A172 (cell line): ENCODE results near the gene LIMS2. TPM values are rescaled to one million over a fixed set of nuclear protein-coding genes. Genes with fewer than 3 reads are reported as not detected.

Experiments used
- DNase-seq: peaks from one replicate; pipeline ENCODE4 v3.0.0-alpha.2; 2015; ENCODE audit warnings: low spot score
- total RNA-seq: library from RNA; depleted of rRNA; stranded (reverse); fragments of >200 nt; shearing (Covaris generic); gene quantifications from 2 replicates; pipeline ENCODE4 v1.2.3, GENCODE V29; 2014

The LIMS2 gene
- total RNA-seq, 1 experiment from 2014 or later = 13.8 TPM

DNA sequence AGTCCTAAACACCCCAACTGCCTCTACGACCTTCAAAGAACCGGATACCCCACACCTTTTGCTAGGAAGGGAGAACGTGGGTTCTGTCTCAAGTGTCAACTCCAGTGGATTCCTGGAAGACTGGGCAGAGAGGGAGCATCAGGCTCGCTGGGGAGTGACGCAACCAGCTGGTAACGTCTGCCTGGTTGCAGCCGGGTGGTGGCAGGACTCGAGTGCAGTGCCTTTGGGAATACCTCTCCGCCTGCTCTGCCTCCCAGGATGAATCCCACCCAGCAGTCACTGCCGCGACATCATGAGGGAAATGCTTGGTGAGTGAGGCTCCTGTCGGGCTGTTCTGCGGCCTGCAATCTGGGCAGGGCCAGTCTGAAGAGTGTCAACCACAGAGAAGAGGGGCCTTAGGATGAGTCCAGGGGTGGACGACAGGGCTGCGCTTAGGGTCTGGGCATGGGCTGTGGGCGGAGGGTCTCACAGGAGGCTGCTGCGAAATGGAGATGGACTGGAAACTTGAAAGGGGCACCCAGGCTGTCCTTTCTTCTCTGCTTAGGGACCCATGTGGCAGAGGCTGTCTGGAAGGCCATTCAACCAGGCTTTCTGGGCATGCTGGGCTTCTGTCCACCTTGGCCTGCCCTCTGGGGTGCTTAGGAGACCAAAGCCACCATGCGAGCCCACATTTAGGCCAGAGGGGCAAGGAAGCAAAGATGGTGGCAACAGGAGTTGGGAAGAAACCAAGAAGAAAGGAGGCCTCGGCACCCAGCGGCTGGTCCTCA is 16.5 kb downstream of the LIMS2 start:
- no peak for DNase-seq

DNA sequence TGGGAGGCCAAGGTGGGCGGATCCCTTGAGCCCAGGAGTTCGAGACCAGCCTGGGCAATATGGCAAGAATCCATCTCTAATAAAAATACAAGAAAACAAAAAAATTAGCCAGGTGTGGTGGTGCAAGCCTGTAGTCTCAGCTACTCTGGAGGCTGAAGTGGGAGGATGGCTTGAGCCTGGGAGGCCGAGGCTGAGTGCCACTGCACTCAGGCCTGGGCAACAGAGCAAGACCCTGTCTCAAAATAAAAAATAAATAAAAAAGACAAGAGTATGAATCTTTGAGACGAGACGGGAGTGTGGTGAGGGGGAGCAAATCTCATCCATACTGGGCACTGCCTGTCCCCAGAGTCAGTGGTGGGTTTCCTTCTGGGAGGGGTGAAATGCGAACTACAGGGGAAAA is 17.2 kb downstream of the LIMS2 start:
- no peak for DNase-seq

DNA sequence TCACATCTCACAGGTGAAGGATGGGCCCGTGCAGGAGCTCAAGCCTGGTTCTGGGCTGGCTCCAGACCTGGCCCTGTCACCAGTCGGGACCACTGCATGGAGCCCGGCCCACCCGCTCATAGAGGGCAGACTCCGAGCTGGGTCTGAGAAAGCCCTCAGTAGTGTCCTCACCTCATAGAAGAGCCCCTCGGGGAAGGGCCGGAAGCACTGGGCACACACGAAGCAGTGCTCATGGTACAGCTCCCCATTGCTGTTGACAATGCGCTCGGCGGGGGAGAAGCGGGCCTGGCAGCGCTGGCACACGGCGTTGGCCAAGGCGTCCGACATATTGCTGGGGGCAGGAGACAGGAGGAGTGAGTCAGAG is 18.1 kb downstream of the LIMS2 start:
- no peak for DNase-seq

DNA sequence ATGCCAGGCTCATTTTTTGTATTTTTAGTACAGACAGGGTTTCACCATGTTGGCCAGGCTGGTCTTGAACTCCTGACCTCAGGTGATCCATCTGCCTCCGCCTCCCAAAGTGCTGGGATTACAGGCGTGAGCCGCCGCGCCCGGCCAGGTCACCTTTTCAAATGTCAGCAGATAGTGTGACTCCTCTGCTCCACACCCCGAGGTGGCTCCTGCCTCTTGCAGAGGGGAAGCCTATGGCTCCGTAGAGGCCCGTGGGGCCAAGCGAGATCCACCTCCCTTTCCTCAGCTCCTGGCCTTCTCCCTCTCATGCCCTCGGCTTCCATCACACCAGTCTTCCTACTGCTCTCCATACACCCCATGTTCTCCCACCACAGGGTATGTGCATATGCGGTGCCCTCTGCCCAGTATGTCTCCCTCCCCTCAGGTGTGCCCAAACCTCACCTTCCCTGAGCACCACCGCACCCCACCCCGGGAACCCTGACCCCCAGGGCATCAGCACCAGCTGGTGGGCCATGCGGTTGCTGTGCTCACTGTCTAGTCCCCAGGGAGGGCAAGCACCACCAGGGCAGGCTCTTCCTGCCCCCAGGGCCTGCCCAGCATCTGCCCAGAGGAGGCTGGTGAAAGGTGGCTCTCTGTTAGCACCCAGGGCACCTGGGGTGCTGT is 18.6 kb downstream of the LIMS2 start:
- no peak for DNase-seq

DNA sequence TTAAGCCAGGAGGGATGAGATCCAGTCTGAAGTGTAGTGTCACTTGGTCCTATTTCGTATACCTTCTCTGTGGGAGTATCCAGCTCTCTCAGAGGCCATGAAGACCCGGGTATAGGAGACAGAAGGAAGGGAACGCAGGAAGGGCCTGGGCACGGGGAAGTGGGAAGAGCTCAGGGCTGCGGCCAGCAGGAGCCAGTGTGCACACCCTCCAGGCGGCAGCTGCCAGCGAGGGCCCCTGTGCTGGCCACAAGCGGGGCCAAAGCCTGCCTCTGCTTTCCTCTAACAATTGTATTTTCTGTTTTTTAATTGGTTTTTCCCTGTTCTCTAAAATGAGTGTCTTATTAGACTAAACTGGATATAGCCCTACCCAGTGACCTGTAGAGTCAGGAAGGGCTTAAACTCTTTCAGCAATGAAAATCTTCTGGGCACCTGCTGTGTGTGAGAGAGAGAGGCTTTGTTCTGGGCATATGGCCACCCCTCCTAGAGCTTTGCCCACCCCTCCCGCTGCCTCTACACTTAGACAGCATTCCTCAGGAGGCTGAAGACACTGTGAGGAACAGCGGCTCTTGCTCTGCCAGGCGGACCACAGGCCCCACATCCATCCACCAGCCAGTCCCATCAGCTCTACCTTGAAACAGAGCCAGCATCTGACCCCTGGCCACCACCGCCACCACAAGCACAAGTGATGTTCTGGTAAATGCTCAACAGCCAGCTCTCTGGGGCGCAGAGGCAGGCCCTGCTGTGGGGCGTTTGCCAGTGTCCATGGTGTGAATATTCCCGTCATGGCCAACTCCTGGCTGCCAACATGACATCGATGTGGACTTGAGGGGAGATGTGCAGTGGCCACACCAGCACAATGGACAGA is 19.9 kb downstream of the LIMS2 start:
- no peak for DNase-seq

DNA sequence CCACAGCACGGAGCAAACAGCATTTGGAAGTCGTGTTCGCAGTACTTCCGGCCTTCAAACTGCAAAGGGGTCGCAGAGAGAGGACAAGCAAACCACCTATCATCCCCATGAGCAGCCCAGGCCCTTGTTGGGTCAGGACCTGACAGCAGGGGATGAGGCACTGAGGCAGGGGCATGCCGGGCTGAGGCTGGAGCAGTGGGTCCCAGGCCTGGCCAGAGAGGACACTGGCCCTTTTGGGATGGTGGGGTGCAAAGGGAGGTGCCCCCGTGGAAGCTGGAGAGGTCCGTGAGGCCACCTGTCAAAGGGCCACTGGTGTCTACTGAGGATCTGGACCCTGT is 20.5 kb downstream of the LIMS2 start:
- DNase-seq = no peak

DNA sequence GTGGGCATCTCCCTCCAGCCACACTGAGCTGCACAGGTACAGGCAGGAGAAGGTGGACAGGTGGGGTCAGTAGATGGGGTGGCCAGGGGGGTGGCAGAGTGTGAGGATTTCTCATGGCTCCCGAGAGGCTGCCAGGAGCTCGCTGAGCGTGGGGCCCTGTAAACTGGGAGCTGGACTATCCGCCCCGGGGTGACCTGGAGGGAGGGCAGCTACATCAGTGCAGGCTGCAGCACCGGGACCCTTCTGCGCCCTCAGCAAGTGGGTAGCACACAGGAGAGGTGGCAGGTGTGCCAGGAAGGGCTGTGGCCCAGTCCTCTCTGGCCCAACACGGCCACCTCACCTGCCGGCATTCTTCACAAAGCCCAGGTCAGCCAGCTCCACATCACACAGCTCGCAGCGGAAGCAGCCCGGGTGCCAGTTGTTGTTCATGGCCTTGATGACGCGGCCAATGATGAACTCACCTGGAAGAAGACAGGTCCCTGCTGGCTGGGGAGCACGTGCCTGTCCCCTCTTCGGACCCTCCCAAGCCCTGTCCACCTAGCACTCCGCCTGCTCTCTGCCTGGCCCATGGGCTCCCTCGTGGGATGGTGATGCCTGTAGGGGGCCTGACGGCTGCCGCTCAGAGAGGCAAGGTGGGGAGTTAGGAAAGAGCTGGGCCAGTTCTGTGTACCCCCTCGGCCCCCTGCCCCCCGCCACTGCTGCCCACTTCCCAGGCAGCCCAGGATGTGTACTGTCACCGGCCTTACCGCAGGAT is 21.1 kb downstream of the LIMS2 start:
- DNase-seq = no peak

DNA sequence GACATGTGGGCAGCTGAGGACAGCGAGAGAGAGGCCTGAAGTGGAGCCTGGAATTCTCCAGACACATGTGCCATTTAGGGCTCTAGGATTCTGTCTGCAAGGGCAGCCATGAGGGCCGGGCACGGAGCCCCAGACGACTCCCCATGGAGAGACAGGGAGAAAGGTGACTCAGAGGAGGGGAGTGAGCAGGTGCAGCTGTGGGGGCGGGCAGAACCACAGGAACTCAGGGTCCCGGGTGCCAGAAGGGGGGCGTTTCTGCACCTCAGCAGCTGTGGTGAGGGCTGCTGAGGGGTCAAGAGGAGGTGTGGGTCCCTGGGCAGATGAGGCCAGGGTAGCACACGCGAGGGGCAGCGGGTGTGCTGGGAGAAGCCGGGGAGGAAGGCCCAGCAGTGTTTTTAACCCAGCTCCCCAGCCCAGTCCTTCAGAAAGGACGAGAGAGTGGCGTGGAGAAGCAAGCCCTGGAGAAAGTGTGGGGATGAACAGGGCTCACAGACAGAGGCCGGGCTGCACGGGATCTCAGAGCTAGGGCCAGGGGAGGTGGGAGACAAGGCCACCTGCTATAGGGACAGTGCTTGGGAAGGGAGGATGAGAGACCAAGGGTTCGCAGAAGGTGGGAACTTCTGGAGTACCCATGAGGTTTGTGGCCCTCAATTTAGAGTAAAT is 21.8 kb downstream of the LIMS2 start:
- no peak for DNase-seq

DNA sequence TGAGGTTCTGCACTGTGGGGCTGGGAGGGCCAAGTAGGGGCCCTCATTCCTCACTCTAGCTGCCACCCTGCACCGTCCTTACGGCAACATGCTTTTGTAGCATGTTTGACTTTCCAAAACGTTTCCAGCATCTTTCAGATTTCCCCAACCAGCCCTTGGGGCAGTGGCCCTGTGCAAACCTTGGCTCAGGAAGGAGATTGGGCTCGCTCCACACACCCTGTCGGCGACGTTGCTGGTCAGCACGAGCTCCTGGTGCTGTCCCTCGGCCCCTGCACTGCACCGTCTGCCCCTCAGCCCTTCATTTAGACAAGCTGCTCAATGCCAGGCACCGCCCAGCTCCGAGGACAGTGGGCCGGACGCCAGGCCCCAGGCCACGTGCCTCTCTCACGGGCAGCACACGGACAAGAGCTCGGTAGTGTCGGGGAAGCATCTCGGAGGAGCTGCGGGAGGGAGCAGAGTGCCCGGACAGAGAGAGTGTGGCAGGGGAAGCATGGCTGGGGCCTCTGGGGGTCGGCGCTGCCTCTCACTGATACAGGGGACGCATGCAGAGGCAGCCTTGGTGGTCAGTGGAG is 22.5 kb downstream of the LIMS2 start:
- DNase-seq = no peak

DNA sequence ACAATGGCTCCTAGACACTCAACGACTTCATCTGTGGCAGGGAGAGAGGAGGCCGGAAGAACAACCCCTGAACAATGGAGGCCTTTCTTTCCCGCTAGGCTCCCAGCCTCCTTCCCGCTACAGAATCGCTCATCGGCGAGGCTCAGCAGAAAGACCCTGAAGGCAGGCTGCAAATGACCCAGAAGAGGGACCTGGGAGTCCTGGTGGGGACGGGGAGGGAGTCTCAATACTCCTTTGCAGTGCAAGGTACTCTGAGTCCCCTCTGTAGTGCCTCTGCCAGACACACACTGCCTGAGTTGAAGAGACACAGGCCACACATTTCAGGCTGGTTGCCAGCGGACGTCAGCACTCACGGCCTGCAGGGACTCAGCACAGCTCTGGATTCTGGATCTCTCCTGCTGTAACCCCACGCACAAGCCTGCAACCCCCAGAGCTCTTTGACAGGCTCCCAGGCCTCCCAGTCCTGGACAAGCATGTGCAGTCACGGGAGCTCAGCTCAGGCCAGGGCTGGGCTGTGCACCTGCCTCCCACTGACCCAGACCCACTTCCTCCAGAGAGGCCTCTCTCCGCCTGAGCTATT is 23.3 kb downstream of the LIMS2 start:
- DNase-seq = no peak

DNA sequence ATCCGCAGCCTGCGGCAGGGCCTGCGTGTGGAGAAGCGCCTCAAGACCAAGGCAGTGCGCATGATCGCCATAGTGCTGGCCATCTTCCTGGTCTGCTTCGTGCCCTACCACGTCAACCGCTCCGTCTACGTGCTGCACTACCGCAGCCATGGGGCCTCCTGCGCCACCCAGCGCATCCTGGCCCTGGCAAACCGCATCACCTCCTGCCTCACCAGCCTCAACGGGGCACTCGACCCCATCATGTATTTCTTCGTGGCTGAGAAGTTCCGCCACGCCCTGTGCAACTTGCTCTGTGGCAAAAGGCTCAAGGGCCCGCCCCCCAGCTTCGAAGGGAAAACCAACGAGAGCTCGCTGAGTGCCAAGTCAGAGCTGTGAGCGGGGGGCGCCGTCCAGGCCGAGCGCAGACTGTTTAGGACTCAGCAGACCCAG is 23.9 kb downstream of the LIMS2 start:
- no peak for DNase-seq

DNA sequence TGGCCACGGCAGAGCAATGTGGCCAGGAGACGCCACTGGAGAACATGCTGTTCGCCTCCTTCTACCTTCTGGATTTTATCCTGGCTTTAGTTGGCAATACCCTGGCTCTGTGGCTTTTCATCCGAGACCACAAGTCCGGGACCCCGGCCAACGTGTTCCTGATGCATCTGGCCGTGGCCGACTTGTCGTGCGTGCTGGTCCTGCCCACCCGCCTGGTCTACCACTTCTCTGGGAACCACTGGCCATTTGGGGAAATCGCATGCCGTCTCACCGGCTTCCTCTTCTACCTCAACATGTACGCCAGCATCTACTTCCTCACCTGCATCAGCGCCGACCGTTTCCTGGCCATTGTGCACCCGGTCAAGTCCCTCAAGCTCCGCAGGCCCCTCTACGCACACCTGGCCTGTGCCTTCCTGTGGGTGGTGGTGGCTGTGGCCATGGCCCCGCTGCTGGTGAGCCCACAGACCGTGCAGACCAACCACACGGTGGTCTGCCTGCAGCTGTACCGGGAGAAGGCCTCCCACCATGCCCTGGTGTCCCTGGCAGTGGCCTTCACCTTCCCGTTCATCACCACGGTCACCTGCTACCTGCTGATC is 24.4 kb downstream of the LIMS2 start:
- no peak for DNase-seq

DNA sequence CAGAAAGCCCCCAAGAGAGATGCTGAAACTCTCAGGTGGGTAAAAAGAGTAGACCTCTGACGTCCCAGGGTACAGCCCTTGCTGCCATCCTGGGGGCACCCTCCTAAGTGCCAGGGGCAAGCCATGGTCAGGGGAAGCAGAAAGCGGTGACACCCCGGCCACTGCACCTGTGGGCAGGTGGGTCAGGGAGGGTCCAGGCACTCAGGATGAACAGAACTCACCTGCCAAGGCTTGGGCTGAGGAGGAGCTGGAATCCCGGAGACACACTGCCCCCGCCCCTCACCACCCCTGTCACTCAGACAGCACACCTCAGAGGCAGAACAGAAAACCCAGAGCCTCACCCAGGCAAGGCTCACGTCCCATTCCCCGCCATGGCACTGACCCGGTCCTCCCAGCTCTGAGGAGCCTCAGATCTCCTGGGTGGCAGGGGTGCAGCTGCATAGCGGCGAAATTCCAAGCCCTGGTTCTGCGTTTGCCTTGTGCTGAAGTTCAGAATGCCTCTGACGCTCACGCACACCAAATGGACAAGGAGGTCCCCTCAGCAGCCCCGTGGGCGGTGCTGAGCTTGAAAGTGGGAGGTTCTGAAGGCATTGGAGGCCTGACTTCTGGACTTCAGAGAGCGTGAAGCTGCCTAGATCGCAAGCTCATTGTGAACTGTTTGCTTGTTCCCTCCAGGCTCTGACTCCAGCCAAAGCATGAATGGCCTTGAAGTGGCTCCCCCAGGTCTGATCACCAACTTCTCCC is 25.1 kb downstream of the LIMS2 start:
- DNase-seq = no peak

DNA sequence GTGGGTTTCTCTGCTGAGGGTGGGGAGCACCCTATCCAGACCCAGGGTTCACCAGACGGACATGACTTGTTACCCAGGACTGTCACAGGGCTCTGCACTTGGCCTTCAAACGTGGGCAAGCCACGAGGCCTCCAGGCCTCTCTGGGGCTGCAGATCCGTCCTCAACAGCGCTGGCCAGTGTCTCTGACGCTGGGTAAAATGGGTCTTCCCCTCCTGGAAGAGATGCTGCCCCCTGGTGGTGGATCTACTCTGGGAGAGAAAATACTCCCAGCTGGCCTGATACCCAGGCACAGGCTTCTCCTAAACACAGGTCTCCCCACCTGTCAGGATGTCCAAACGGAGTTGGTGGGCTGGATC is 25.7 kb downstream of the LIMS2 start:
- DNase-seq = peak; percentile 84

DNA sequence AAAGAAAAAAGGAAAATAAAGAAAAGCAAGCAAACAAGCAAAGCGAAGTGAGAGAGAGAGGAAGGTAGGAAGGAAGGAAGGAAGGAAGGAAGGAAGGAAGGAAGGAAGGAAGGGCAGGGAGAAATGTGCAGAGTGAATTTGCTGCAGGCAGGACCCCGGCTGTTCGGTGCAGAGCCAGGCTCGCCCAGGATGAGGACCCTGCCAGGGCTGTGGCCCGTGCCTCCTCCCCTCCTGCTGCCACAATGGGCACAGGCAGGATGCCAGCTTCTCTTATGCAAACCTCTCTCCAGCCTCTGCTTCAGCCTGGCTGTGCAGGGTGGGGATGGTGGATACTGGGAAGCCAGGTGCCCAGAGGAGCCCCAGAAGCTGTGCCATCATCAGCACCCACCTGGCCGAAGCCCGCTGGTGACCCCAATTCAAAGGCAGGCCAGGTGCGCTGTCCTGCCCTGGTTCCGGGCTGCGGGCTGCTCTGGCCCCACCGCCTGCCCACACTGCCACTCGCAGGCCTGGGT is 26.2 kb downstream of the LIMS2 start:
- no peak for DNase-seq

DNA sequence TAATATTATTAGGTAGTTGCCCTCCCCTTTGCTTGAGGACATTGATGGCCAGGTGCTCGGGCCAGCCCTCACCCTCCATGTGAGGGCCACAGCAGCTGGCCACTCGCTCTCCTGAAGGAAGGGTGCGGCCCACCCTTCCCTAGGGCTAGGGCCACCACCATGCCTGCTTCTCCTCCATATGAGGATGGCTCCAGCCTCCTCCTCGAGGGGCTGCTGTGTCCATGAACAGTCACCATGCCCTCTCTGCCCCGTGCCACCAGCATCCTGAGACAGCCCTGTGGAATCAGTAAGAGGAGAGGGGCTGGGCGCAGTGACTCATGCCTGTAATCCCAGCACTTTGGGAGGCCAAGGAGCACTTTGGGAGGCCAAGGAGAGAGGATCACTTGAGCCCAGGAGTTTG is 27.0 kb downstream of the LIMS2 start:
- no peak for DNase-seq

DNA sequence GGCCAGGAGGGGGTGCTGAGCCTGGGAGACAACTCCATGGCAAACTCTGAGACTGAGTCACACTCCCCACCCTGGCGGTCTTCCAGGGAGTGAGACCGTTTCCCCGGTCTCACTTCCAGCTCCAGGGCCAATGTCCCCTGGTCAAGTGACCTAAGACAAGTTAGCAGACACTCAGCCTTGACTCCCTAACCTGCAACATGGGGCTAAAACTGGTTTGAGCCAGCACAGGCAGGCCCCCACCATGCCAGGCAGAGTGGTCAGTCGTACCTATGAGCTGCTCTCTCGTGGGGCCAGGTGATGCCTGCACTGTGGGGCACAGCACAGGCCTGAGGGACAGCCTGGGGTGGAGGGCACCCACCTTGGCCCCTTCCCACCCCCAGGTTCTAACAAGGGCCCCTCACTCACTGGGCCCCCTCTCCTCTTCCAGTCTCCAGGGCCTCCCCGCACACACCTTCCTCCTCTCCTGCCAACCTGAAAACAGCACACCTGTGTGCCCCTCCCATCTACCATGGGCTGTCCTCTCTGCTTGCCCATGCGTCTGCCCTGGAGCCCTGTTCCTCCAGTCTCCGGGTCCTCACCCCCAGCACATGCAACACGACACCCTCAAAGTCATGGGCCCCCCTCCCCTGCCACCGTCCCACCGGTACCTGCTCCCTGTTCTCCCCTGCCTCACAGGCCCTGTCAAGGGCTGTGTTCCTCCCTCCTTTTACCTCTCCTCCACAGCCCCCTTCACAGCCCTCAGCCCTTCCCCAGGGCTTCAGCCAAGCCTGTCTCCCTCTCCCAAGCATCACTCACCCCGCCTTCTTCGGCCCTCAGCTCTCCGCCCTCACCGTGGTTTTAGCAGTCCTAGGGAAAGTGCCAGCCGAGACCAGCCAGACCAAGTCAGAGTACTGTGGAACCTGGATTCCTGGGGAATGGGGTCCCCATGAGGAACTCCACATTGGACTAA is 27.8 kb downstream of the LIMS2 start:
- DNase-seq = peak; percentile 80

DNA sequence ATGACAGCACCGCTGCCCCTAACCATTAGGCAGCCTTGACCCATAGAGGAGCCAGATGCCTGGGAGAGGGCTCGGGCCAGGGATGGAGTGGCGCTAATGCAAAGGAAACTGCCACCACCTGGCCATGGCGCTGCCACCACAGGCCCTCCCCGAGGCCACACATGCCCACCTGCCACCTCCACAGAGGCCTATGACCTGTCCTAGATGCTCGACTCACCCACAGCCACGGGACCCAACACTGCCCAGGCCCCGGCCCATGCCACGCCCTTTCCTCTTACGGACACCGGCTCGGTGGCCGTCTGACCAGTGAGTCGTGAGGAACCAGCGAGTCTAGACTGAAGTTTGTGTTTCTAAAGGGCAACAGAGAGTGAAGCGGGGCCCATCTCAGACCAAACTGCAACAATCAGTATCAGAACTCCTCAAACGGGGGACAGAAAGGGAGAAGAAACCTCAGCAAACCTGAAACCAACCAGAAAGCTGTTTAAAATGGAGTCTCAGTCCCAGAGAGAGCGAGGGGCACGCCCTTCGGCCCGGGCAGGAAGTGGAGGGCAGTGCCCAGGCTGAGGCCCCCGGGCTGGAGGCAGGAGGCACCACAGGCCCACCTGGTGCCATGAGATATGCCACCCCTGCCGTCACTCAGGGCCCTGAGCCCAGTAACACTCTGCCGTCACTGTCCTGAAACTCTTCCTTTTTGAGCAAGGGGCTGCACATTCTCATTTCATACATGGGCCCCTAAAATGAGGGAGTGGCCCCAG is 28.7 kb downstream of the LIMS2 start:
- DNase-seq = no peak
